ENCODE measurements around the gene KLHL20. TPM values are rescaled to one million over a fixed set of nuclear protein-coding genes. Genes with fewer than 3 reads are reported as not detected.
"Not testable (repeated sequence)": the region's sequence is repeated elsewhere in the genome, so short reads cannot be mapped to it uniquely, and the experiment has no call there.

KLHL20 gene
- total RNA-seq, 4 donors from 2014 or later: 7.9 to 39.7 (median 27.8) TPM

GRCh38 chr1:173682184-173682583 is 32.6 kb upstream of the KLHL20 start:
- H3K36me3 ChIP-seq: no peaks in the 10 kb centered on the region
- no peaks in the 10 kb centered on the region for H3K27me3 ChIP-seq
- in situ Hi-C loops (cut with MboI; ENCODE audit: low pct_ligation_motif_present in 1 of 4, low pct_unique_long_range_greater_than_20kb in 1 of 4, low sequenced_read_pairs in 3 of 4): no loop called here
- intact Hi-C loops (cut with DNase I; ENCODE audit: low total_unique reads): no loop called here
- no peaks in the 10 kb centered on the region for H3K9me3 ChIP-seq
- no peak for DNase-seq
- H3K27ac ChIP-seq: no peak overlapping the region
- H3K4me1 ChIP-seq: peaks cover 0 to 9% (median 3%) of the 10 kb centered on the region in 4 donors
- H3K4me3 ChIP-seq: no peak overlapping the region
- TF ChIP-seq POLR2AphosphoS5 (IDR thresholded peaks at IDR 0.05) (no peak), EP300 (IDR thresholded peaks at IDR 0.05; ENCODE audit: low read depth) (no peak), CTCF (IDR thresholded peaks at IDR 0.05) (no peak), POLR2A (IDR thresholded peaks at IDR 0.05) (no peak)

GRCh38 chr1:173683838-173684237 is 30.9 kb upstream of the KLHL20 start:
- in situ Hi-C loops (cut with MboI; ENCODE audit: low pct_ligation_motif_present in 1 of 4, low pct_unique_long_range_greater_than_20kb in 1 of 4, low sequenced_read_pairs in 3 of 4); intact Hi-C loops (cut with DNase I; ENCODE audit: low total_unique reads); H3K36me3 ChIP-seq; H3K4me3 ChIP-seq; H3K4me1 ChIP-seq; H3K9me3 ChIP-seq; H3K27me3 ChIP-seq; H3K27ac ChIP-seq: not testable (repeated sequence)
- DNase-seq: peak; percentile 35
- 64 to 84% methylated on average over 4 of the region's 4 CpGs for WGBS, 2 donors (ENCODE audit: low coverage in 1 of 2)

GRCh38 chr1:173685121-173685520 is 29.7 kb upstream of the KLHL20 start:
- H3K27me3 ChIP-seq; in situ Hi-C loops (cut with MboI; ENCODE audit: low pct_ligation_motif_present in 1 of 4, low pct_unique_long_range_greater_than_20kb in 1 of 4, low sequenced_read_pairs in 3 of 4); intact Hi-C loops (cut with DNase I; ENCODE audit: low total_unique reads); H3K36me3 ChIP-seq; H3K4me3 ChIP-seq; H3K27ac ChIP-seq; H3K9me3 ChIP-seq; H3K4me1 ChIP-seq; DNase-seq: not testable (repeated sequence)
- WGBS, 2 donors (ENCODE audit: low coverage in 1 of 2): 87% methylated on average over 3 of the region's 3 CpGs; no CpG with 5 or more reads in 1 of the 2 donors

GRCh38 chr1:173688300-173688699 is 26.5 kb upstream of the KLHL20 start:
- Histone ChIP-seq H3K9me3 (no peaks in the 10 kb centered on the region), H3K4me1 (peaks cover 0 to 8% (median 3%) of the 10 kb centered on the region in 4 donors), H3K27ac (no peak overlapping the region), H3K4me3 (no peak overlapping the region), H3K27me3 (no peaks in the 10 kb centered on the region), H3K36me3 (no peaks in the 10 kb centered on the region)
- DNase-seq: no peak
- intact Hi-C loops (cut with DNase I; ENCODE audit: low total_unique reads): no loop called here
- in situ Hi-C loops (cut with MboI; ENCODE audit: low pct_ligation_motif_present in 1 of 4, low pct_unique_long_range_greater_than_20kb in 1 of 4, low sequenced_read_pairs in 3 of 4): no loop called here
- no peak for TF ChIP-seq POLR2A (IDR thresholded peaks at IDR 0.05)
- no peak for TF ChIP-seq EP300 (IDR thresholded peaks at IDR 0.05; ENCODE audit: low read depth)
- TF ChIP-seq POLR2AphosphoS5 (IDR thresholded peaks at IDR 0.05): no peak
- no peak for TF ChIP-seq CTCF (IDR thresholded peaks at IDR 0.05)
- 81 to 90% methylated on average over 2 of the region's 2 CpGs for WGBS, 2 donors (ENCODE audit: low coverage in 1 of 2)

- Histone ChIP-seq H3K36me3 (no peaks in the 10 kb centered on the region), H3K4me1 (peaks cover 0 to 2% (median 0%) of the 10 kb centered on the region in 4 donors), H3K4me3 (no peak overlapping the region), H3K27me3 (peaks cover 5% of the 10 kb centered on the region), H3K27ac (no peak overlapping the region), H3K9me3 (no peaks in the 10 kb centered on the region)
- in situ Hi-C loops (cut with MboI; ENCODE audit: low pct_ligation_motif_present in 1 of 4, low pct_unique_long_range_greater_than_20kb in 1 of 4, low sequenced_read_pairs in 3 of 4): no loop called here
- intact Hi-C loops (cut with DNase I; ENCODE audit: low total_unique reads): no loop called here
- DNase-seq: no peak
- no peak for TF ChIP-seq EP300 (IDR thresholded peaks at IDR 0.05; ENCODE audit: low read depth)
- no peak for TF ChIP-seq POLR2A (IDR thresholded peaks at IDR 0.05)
- TF ChIP-seq CTCF (IDR thresholded peaks at IDR 0.05): no peak
- TF ChIP-seq POLR2AphosphoS5 (IDR thresholded peaks at IDR 0.05): no peak
These were observed 21.5 kb upstream of the KLHL20 start for GRCh38 chr1:173693238-173693637.

- H3K27ac ChIP-seq; H3K4me1 ChIP-seq; H3K27me3 ChIP-seq; H3K9me3 ChIP-seq; H3K36me3 ChIP-seq; in situ Hi-C loops (cut with MboI; ENCODE audit: low pct_ligation_motif_present in 1 of 4, low pct_unique_long_range_greater_than_20kb in 1 of 4, low sequenced_read_pairs in 3 of 4); H3K4me3 ChIP-seq; DNase-seq; intact Hi-C loops (cut with DNase I; ENCODE audit: low total_unique reads): not testable (repeated sequence)
- 97% methylated on average over 4 to 6 of the region's 6 CpGs for WGBS, 2 donors (ENCODE audit: low coverage in 1 of 2)
These were observed 13.5 kb upstream of the KLHL20 start for GRCh38 chr1:173701299-173701698.

All from transverse colon (tissue), 4 donors.